Raji (cell line): Measurements from ENCODE around the gene ZNF280B.

ENCODE experiments used
- POLR2A ChIP-seq: IDR thresholded peaks from 2 replicates; pipeline ENCODE4 v1.6.1; 2011; ENCODE audit warnings: low read depth, low read length, control low read depth; ENCODE audit not compliant: insufficient read depth

ZNF280B gene

DNA sequence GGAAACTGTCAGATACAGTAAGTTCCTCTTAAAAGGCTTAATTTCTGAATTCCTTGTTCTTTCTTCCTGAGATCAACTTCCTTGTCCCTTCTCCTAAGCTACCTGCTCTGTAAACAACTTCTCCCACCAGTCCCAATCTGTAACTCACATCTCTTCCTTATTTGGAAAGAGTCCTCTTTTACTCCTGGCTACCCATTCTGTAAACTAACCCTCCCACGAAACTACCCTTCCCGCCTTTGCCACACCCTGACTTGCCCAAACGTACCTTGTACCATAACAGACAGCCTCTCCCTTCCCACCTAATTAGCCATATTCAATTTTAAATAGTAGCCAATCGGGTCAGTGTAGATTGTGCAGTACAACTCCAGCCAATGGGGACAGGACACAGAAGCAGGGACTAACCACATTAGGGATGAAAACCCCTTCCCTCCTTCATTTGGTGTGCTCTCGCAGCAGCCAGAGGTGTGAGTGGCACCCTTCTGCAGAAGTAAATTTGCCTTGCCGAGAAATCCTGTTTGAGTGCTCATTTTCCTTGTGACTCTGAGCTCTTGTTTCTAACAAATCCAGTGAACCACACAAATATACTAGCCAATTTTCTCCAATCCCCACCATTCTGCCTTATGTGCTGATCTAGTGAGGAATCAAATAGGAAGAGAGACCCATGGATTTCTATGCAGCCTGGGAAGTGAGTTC is 49.5 kb downstream of the ZNF280B start:
- no peak for TF ChIP-seq POLR2A

GRCh38 chr22:22458387-22458786 is 50.2 kb downstream of the ZNF280B start:
- no peak for TF ChIP-seq POLR2A

GRCh38 chr22:22454997-22455396 is 53.5 kb downstream of the ZNF280B start:
- no peak for TF ChIP-seq POLR2A

- TF ChIP-seq POLR2A: no peak
These were observed 55.4 kb downstream of the ZNF280B start for GRCh38 chr22:22452996-22453686.

DNA sequence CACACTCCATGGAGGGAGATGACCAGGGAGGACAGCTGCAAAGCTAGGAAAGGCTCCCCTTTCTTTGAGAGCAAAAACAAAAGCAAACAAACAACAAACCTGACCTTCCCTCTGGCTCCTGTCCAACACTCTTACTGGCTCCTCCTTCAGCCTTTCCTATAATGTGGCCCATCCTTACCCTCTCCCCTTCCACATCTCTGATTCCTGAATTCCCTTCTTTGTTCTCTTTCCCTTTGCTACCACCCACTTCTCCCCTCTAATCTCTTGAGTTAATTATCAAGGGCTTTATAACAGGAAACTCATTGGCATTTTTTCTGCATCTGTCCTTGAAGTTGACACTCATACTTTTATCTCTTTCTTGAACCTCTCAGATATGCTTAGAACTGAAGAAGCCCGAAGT is 56.3 kb downstream of the ZNF280B start:
- TF ChIP-seq POLR2A: no peak

- no peak for TF ChIP-seq POLR2A
These were observed 58.2 kb downstream of the ZNF280B start for GRCh38 chr22:22450343-22450839.

DNA sequence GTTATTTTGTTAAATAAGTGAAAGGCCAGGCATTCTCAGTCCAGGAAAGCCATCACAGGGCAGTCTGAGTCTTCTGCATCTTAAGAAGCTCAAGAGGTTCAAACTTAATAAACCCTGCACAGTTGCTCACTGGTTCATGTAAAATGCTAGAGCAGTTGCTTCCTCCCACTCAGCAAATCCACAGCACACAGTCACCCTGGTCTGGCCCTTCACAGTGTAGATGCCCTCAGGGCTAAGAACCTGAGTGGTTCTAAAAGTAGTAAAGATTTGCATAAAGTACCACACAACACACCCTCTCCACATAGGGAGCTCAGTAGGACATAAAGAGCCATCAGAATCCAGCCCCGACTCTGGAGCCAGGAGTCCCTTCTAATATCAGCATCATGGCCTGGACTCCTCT is 58.7 kb downstream of the ZNF280B start:
- no peak for TF ChIP-seq POLR2A

DNA sequence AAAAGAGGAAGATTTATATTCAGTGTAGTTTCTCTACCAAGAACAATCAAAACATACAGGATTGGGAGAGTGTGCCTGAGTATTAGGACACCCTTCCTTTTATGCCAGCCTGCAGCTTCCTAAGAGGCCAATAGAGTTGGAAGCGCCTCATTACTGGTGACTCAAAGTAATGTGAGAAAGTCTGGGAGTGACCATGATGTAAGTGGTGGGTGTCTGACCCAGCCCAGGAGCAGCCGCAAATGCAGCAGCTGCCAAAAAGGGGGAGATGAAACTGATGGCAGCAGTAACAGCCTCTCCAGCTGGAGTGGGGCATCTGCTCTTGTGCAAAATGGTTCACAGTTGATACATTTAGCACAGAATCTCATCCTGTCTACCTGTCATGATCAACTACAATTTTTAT is 62.0 kb downstream of the ZNF280B start:
- TF ChIP-seq POLR2A: no peak

- TF ChIP-seq POLR2A: no peak
These were observed 65.4 kb downstream of the ZNF280B start for GRCh38 chr22:22442928-22443709.

DNA sequence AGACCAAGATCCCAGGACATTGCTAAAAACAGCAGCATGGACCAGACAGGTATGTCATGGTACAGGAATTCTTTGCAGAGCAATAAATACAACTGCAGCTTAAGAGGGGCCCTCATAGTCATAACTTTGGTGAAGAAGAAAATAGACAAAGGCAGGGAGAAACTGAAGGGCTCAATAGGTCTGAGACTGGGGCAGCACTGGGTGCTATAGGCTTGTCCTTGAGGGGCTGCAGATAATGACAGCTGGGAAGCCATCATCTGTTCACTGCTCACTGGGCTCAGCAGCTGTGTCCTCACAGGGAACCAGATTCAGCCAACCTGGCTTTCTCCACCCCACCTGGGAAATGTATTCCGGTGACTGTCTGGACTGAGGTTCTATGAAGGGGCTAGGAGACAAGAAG is 68.4 kb downstream of the ZNF280B start:
- TF ChIP-seq POLR2A: no peak
